GM13977 (cell line): ENCODE measurements around the gene KLHDC8A.
"Not testable (repeated sequence)": the region's sequence is repeated elsewhere in the genome, so short reads cannot be mapped to it uniquely, and the experiment has no call there.

Experiments used
- DNase-seq: peaks from one replicate; pipeline ENCODE4 v3.0.0; 2012; ENCODE audit warnings: low spot score
- in situ Hi-C: fragments of 300-500 bp; cut with MboI; formaldehyde crosslinking; loops from one replicate; pipeline ENCODE4 v1.12.0; 2022; ENCODE audit warnings: low sequenced_read_pairs, low pct_unique_long_range_greater_than_20kb, mixed read lengths, inconsistent platforms; ENCODE audit not compliant: unreplicated experiment
- TF ChIP-seq, protein P1 (sequence below): IDR thresholded peaks from 2 replicates; pipeline ENCODE4 v1.5.1; 2012; ENCODE audit warnings: mild to moderate bottlenecking, control low read depth; ENCODE audit not compliant: insufficient read depth; ENCODE audit errors: extremely low read depth, missing control alignments

KLHDC8A gene

DNA sequence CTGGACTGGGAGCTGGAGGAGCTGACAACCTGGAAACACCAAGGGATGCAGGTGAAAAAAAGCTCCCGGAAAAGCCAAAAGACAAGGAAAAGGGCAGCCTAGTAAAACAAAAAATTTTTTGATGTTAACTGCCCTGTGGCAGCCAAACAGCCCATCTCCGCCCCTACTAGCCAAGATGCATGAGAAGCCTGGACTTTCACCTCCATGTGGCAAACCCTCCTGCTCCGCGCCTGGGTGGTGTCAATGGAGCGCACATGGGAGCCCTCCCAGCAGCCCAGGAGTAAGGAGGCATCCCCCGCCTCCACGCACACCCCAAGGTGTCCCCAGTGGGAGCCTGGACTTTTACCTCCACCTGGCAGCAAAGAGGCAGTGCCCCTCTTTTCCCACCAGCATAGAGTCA lies 34.7 kb upstream of the KLHDC8A start:
- TF ChIP-seq, protein P1, sequence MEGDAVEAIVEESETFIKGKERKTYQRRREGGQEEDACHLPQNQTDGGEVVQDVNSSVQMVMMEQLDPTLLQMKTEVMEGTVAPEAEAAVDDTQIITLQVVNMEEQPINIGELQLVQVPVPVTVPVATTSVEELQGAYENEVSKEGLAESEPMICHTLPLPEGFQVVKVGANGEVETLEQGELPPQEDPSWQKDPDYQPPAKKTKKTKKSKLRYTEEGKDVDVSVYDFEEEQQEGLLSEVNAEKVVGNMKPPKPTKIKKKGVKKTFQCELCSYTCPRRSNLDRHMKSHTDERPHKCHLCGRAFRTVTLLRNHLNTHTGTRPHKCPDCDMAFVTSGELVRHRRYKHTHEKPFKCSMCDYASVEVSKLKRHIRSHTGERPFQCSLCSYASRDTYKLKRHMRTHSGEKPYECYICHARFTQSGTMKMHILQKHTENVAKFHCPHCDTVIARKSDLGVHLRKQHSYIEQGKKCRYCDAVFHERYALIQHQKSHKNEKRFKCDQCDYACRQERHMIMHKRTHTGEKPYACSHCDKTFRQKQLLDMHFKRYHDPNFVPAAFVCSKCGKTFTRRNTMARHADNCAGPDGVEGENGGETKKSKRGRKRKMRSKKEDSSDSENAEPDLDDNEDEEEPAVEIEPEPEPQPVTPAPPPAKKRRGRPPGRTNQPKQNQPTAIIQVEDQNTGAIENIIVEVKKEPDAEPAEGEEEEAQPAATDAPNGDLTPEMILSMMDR, result no peak
- in situ Hi-C loops, result no loop called here
- DNase-seq, result no peak

DNA sequence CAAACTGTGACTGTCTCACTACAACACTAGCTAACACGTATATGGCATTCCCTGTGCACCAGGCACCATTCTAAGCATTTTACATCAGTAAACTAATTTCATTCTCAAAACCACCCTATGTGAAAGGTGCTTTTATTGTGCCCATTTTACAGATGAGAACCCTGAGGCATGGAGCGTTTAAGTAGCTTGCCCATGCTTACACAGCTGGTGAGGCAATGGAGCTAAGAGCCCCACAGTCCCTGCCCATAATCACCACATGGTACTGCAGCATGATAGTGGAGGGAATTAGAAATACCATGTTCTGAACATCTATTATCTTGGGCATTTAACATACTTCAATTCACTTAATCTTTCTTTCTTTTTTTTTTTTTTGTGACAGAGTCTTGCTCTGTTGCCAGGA lies 31.1 kb upstream of the KLHDC8A start:
- TF ChIP-seq, protein P1, result no peak
- in situ Hi-C loops, result no loop called here
- no peak for DNase-seq

DNA sequence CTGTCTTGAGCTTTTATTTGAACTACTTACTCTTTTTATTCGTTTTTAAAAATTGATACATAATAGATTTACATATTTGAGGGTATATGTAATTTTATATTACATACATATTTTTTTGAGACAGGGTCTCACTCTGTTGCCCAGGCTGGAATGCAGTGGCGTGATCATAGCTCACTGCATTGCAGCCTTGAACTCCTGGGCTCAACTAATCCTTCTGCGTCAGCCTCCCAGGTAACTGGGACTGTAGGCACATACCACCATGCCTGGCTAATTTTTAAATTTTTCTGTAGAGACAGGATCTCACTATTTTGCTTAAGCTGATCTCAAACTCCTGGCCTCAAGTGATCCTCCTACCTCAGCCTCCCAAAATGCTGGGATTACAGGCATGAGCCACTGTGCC lies 26.3 kb upstream of the KLHDC8A start:
- in situ Hi-C loops, result not testable (repeated sequence)

DNA sequence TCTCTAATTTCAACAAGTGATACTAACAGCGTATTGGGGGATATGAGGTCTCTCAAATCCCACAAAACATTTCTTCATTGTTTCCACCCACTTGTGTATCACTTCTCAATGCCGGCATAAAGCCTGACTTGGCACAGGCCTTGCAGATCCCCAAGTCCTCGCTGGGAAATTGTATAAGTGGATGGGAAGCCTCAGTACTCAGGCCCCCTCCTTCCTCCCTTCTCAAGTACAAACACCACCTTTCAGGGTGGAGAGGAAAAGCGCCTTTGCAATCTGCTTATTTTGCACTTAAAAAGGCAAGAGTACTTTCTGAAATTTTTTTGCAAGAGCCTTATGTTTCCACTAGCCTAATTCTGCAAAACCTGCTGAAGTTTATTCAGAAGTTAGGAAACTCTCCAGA lies 25.8 kb upstream of the KLHDC8A start:
- TF ChIP-seq, protein P1, result no peak
- no peak for DNase-seq

More for the DNA sequence above, 26.3 kb upstream of the KLHDC8A start:
- not testable (repeated sequence) for DNase-seq

DNA sequence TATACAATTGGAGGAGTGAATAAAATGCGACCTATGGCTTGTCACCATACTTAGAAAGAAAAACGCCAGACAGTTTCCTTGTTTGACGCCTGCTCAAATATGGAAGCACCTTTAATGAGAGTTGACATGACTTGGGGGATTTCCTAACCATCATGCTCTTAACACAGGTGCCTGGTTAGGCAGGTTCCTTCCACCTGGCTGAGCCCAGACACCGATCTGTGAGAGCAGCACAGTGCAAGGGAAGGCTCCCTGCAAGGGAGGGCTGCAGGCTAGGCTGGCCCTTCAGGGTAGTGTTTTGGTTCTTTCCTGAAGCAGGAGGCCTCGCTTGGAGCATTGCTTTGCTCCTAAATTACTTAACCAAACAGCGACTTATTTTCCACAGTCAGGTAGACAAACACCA lies 24.6 kb upstream of the KLHDC8A start:
- in situ Hi-C loops, result no loop called here
- no peak for DNase-seq
- TF ChIP-seq, protein P1, result no peak

More for the DNA sequence above, 25.8 kb upstream of the KLHDC8A start:
- in situ Hi-C loops, result no loop called here

DNA sequence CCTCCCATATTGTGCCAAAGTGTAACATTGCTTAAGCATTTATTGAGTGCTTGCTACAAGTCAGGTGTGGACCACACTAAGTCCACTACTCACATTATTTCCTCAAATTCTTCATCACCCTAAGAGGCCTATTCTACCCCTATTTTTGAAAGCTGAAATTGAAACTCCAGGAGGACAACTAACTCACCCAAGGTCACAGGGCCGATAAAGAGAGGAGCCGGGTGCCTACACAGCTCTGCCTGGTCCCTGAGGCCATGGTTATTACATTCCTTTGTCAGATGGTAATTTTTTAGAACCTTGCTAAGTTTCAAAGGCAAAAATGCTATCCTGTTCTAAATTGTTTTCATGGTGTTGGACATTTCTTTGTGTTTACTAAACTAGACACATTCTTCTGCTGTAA lies 24.2 kb upstream of the KLHDC8A start:
- in situ Hi-C loops, result no loop called here
- no peak for DNase-seq
- TF ChIP-seq, protein P1, result no peak

DNA sequence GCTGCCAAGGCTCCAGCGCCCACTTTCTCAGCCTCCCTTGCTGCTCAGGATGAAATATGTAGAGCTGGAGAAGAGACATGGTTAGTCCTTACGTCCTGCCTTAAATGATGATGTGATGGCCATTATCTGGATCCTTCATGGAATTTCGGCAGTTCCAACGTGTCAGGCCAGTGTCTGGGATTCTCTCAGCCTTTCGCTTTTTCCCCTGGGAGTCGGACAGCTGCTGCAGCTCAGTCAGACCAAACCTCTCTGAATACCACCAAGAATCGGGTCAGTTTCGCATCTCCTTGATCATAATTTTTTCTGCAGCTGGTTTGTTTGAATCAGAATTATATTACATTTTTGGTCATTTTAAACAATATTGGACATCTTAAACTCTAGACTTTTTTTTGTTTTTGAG lies 22.3 kb upstream of the KLHDC8A start:
- no peak for DNase-seq
- in situ Hi-C loops, result no loop called here
- TF ChIP-seq, protein P1, result no peak
